K562 (cell line): ENCODE measurements around the gene COPS6. TPM values are rescaled to one million over a fixed set of nuclear protein-coding genes. Genes with fewer than 3 reads are reported as not detected.

Experiments used
- CREBBP ChIP-seq: IDR thresholded peaks from one replicate; pipeline ENCODE4 v1.6.1; 2012; ENCODE audit warnings: low read depth, mild to moderate bottlenecking, control low read depth, inconsistent platforms, low read length
- GTF2E2 ChIP-seq: fragments of 200-800 bp; sonication (Bioruptor generic); IDR thresholded peaks from 2 replicates; pipeline ENCODE4 v1.6.1; 2016; ENCODE audit warnings: missing genetic modification characterization, missing compliant biosample characterization
- MEF2A ChIP-seq: IDR thresholded peaks from 2 replicates; pipeline ENCODE4 v1.6.1; 2011; ENCODE audit warnings: low read depth, mild to moderate bottlenecking, low read length, moderate library complexity; ENCODE audit not compliant: control insufficient read depth
- NCOA6 ChIP-seq: fragments of 450-650 bp; IDR thresholded peaks from 2 replicates; pipeline ENCODE4 v1.6.1; 2017; ENCODE audit warnings: mild to moderate bottlenecking
- NCOR1 ChIP-seq: fragments of 450-650 bp; IDR thresholded peaks from 2 replicates; pipeline ENCODE4 v1.6.1; 2016; ENCODE audit warnings: mild to moderate bottlenecking, moderate library complexity
- RB1 ChIP-seq: fragments of 450-650 bp; IDR thresholded peaks from 2 replicates; pipeline ENCODE4 v1.6.1; 2017; ENCODE audit warnings: low read depth, mild to moderate bottlenecking
- RBM15 ChIP-seq: fragments of 200-400 bp; formaldehyde crosslinking; IDR thresholded peaks from 2 replicates; pipeline ENCODE4 v1.6.1; 2018; ENCODE audit warnings: mild to moderate bottlenecking, low read length, moderate library complexity; ENCODE audit not compliant: insufficient read depth
- SMAD4 ChIP-seq: fragments of 250-450 bp; sonication (Bioruptor Pico); conservative IDR thresholded peaks from 2 replicates; pipeline ENCODE4 v1.8.0; 2021; ENCODE audit warnings: inconsistent platforms, mild to moderate bottlenecking, moderate library complexity
- TFAP4 ChIP-seq: sonication (generic); formaldehyde crosslinking; IDR thresholded peaks from 2 replicates; pipeline ENCODE4 v1.8.0; 2022; ENCODE audit warnings: missing genetic modification reagents, mild to moderate bottlenecking, moderate library complexity, borderline replicate concordance
- XRCC4 ChIP-seq: IDR thresholded peaks from one replicate; pipeline ENCODE4 v1.6.1; 2011; ENCODE audit not compliant: insufficient read depth, insufficient read length; ENCODE audit errors: extremely low read depth
- polyA plus RNA-seq, 8 experiments: library from polyadenylated mRNA; depleted of rRNA in 4 of 8; stranded (reverse) in 5 of 8; unstranded in 3 of 8; fragments of >200 nt; fragmentation: Nextera tagmentation in 2 of 8; fragmentation: Illumina TruSeq in 1 of 8; extraction: Ambion mirVana in 2 of 8; extraction: Trizol in 1 of 8; gene quantifications; 2 replicates each; pipeline versions ENCODE4 v1.2.1 to v1.2.3, GENCODE V29; 2011 to 2014; ENCODE audit warnings: inconsistent platforms in 1 of 8, missing spikeins in 1 of 8
- total RNA-seq, 7 experiments: library from RNA; depleted of rRNA in 6 of 7; stranded (reverse); fragments of >200 nt in 6 of 7; fragmentation: Illumina TruSeq in 2 of 7; extraction: Trizol in 2 of 7; gene quantifications; 2 replicates each; pipeline versions ENCODE4 v1.2.1 to v1.2.3, GENCODE V29; 2011 to 2021; ENCODE audit warnings: low replicate concordance in 1 of 7
- TF ChIP-seq, protein P1 (sequence below): fragments of 450-650 bp; IDR thresholded peaks from 2 replicates; pipeline ENCODE4 v1.6.1; 2016; ENCODE audit warnings: mild to moderate bottlenecking, moderate library complexity
- TF ChIP-seq, protein P2 (sequence below): fragments of 250-450 bp; sonication (Bioruptor Pico); IDR thresholded peaks from 2 replicates; pipeline ENCODE4 v1.8.0; 2022; ENCODE audit warnings: inconsistent platforms, mild to moderate bottlenecking, moderate library complexity, borderline replicate concordance

Gene COPS6
- total and polyA plus RNA-seq, 9 of the 15 experiments (the other 6 are each of a cell fraction or from before 2014, with no cell fraction given), result 63.0 to 331 (median 168) TPM

DNA sequence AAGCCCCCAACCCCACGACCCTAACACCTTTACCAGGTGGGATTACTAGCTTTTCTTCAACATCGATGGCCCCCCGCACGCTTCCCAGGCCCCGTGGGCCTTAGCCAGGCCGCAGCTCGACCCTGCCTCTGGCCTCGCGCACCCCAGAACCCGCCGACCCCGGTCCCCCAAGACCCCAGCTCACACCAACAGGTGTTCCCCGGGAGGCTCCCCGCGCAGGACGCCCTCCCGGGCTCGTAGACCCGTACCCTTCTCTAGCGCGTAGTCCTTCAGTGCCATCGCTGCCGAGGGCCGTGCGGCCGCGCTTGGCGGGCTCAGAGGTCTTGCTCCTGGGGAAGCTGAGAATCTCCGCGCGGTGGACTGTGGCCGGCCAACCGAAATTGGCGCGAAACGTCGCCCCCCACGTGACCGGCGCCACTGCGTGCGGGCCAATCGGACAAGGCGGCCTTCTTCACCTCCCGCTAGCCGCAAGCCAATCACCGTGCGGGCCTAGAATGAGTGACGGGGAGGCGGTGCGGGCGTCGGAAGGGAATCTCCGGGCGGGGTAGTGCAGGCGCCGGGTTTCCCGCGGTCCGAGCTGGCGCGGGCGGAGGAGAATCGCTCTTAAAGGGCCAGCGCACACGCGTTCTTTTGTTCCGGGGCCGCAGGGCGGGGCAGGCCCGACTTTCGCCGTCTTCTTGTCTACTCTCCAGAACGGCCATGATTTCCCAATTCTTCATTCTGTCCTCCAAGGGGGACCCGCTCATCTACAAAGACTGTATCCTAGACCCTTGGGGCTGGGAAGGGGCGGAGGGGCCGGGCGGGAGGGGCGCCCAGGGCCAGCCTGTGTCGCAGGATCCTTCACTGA lies 12.5 kb downstream of the COPS6 start, which contains the start of the genes AP4M1 and MCM7 (continued):
- TF ChIP-seq, protein P1, sequence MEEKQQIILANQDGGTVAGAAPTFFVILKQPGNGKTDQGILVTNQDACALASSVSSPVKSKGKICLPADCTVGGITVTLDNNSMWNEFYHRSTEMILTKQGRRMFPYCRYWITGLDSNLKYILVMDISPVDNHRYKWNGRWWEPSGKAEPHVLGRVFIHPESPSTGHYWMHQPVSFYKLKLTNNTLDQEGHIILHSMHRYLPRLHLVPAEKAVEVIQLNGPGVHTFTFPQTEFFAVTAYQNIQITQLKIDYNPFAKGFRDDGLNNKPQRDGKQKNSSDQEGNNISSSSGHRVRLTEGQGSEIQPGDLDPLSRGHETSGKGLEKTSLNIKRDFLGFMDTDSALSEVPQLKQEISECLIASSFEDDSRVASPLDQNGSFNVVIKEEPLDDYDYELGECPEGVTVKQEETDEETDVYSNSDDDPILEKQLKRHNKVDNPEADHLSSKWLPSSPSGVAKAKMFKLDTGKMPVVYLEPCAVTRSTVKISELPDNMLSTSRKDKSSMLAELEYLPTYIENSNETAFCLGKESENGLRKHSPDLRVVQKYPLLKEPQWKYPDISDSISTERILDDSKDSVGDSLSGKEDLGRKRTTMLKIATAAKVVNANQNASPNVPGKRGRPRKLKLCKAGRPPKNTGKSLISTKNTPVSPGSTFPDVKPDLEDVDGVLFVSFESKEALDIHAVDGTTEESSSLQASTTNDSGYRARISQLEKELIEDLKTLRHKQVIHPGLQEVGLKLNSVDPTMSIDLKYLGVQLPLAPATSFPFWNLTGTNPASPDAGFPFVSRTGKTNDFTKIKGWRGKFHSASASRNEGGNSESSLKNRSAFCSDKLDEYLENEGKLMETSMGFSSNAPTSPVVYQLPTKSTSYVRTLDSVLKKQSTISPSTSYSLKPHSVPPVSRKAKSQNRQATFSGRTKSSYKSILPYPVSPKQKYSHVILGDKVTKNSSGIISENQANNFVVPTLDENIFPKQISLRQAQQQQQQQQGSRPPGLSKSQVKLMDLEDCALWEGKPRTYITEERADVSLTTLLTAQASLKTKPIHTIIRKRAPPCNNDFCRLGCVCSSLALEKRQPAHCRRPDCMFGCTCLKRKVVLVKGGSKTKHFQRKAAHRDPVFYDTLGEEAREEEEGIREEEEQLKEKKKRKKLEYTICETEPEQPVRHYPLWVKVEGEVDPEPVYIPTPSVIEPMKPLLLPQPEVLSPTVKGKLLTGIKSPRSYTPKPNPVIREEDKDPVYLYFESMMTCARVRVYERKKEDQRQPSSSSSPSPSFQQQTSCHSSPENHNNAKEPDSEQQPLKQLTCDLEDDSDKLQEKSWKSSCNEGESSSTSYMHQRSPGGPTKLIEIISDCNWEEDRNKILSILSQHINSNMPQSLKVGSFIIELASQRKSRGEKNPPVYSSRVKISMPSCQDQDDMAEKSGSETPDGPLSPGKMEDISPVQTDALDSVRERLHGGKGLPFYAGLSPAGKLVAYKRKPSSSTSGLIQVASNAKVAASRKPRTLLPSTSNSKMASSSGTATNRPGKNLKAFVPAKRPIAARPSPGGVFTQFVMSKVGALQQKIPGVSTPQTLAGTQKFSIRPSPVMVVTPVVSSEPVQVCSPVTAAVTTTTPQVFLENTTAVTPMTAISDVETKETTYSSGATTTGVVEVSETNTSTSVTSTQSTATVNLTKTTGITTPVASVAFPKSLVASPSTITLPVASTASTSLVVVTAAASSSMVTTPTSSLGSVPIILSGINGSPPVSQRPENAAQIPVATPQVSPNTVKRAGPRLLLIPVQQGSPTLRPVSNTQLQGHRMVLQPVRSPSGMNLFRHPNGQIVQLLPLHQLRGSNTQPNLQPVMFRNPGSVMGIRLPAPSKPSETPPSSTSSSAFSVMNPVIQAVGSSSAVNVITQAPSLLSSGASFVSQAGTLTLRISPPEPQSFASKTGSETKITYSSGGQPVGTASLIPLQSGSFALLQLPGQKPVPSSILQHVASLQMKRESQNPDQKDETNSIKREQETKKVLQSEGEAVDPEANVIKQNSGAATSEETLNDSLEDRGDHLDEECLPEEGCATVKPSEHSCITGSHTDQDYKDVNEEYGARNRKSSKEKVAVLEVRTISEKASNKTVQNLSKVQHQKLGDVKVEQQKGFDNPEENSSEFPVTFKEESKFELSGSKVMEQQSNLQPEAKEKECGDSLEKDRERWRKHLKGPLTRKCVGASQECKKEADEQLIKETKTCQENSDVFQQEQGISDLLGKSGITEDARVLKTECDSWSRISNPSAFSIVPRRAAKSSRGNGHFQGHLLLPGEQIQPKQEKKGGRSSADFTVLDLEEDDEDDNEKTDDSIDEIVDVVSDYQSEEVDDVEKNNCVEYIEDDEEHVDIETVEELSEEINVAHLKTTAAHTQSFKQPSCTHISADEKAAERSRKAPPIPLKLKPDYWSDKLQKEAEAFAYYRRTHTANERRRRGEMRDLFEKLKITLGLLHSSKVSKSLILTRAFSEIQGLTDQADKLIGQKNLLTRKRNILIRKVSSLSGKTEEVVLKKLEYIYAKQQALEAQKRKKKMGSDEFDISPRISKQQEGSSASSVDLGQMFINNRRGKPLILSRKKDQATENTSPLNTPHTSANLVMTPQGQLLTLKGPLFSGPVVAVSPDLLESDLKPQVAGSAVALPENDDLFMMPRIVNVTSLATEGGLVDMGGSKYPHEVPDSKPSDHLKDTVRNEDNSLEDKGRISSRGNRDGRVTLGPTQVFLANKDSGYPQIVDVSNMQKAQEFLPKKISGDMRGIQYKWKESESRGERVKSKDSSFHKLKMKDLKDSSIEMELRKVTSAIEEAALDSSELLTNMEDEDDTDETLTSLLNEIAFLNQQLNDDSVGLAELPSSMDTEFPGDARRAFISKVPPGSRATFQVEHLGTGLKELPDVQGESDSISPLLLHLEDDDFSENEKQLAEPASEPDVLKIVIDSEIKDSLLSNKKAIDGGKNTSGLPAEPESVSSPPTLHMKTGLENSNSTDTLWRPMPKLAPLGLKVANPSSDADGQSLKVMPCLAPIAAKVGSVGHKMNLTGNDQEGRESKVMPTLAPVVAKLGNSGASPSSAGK, result peak; percentile 96
- no peak for TF ChIP-seq CREBBP
- TF ChIP-seq XRCC4, result no peak
- TF ChIP-seq NCOA6, result no peak
- TF ChIP-seq NCOR1, result peak; percentile 7; the same call in 1 of the 2 replicates
- TF ChIP-seq RB1, result peak; percentile 100
- TF ChIP-seq, protein P2, sequence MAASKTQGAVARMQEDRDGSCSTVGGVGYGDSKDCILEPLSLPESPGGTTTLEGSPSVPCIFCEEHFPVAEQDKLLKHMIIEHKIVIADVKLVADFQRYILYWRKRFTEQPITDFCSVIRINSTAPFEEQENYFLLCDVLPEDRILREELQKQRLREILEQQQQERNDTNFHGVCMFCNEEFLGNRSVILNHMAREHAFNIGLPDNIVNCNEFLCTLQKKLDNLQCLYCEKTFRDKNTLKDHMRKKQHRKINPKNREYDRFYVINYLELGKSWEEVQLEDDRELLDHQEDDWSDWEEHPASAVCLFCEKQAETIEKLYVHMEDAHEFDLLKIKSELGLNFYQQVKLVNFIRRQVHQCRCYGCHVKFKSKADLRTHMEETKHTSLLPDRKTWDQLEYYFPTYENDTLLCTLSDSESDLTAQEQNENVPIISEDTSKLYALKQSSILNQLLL (CRISPR knock-in tag), result no peak
- no peak for TF ChIP-seq RBM15
- peak; percentile 89; the same call in 1 of the 2 replicates for TF ChIP-seq GTF2E2
- TF ChIP-seq TFAP4, result peak; percentile 81
- 0 out of 2 replicates have a peak, but pooled peaks have one; percentile 11 for TF ChIP-seq MEF2A
- no peak for TF ChIP-seq SMAD4
